ENCODE results near the gene BMP2.

DNA sequence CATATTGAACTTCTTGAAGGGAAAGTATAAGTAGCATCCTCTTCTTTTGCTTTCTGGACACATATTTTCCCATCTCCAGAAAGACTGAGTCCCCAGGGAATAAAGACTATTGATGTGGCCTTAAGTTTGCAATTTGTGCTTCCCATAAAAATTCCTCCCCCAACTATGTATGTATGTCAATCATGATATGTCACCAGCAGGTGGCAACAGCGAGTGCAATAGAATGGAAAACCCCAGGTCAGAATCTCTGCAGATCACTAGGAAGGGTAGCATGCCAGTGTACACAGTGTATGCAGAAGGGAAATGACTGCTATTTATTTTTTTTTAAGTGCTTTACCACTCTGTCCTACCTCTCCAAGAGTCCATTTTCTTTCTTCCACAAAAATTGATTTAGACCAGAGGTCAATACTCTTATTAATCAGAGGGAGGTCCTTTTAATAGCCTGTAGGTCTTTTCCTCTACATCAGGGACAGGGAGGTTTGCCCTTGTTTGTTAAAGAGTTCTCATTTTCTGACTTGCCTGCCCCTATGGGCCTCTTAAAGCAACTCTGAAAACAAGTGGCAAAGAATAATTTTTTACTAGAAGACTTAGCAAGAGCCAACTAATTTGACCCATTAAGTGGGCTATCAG is 61.4 kb downstream of the BMP2 start:
- TF ChIP-seq, protein P1, sequence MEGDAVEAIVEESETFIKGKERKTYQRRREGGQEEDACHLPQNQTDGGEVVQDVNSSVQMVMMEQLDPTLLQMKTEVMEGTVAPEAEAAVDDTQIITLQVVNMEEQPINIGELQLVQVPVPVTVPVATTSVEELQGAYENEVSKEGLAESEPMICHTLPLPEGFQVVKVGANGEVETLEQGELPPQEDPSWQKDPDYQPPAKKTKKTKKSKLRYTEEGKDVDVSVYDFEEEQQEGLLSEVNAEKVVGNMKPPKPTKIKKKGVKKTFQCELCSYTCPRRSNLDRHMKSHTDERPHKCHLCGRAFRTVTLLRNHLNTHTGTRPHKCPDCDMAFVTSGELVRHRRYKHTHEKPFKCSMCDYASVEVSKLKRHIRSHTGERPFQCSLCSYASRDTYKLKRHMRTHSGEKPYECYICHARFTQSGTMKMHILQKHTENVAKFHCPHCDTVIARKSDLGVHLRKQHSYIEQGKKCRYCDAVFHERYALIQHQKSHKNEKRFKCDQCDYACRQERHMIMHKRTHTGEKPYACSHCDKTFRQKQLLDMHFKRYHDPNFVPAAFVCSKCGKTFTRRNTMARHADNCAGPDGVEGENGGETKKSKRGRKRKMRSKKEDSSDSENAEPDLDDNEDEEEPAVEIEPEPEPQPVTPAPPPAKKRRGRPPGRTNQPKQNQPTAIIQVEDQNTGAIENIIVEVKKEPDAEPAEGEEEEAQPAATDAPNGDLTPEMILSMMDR (IDR thresholded peaks at IDR 0.05) = peak; percentile 55 to 81 (median 69)
- no peak for TF ChIP-seq POLR2A (IDR thresholded peaks at IDR 0.05)

All from body of pancreas (tissue), 4 donors.